Erythroblast (primary cell): Measurements from ENCODE around the gene AFAP1L2.

Experiments used
- GATA1 ChIP-seq: IDR thresholded peaks from 2 replicates; pipeline ENCODE4 v1.6.1; 2011; ENCODE audit warnings: low read depth, mild to moderate bottlenecking, control low read depth, low read length, moderate library complexity
- POLR2A ChIP-seq: IDR thresholded peaks from 2 replicates; pipeline ENCODE4 v1.6.1; 2011; ENCODE audit warnings: mild to moderate bottlenecking, low read length

GRCh38 chr10:114272696-114273095, 131.6 kb downstream of the AFAP1L2 start:
- TF ChIP-seq POLR2A (no peak), GATA1 (no peak)
